Effector CD4-positive, alpha-beta T cell (primary cell): ENCODE data around the gene DIRAS1.
"Not testable (repeated sequence)": the region's sequence is repeated elsewhere in the genome, so short reads cannot be mapped to it uniquely, and the experiment has no call there.

Source experiments
- DNase-seq: peaks from one replicate; pipeline ENCODE4 v3.0.0-alpha.2; 2020

The DIRAS1 gene

DNA sequence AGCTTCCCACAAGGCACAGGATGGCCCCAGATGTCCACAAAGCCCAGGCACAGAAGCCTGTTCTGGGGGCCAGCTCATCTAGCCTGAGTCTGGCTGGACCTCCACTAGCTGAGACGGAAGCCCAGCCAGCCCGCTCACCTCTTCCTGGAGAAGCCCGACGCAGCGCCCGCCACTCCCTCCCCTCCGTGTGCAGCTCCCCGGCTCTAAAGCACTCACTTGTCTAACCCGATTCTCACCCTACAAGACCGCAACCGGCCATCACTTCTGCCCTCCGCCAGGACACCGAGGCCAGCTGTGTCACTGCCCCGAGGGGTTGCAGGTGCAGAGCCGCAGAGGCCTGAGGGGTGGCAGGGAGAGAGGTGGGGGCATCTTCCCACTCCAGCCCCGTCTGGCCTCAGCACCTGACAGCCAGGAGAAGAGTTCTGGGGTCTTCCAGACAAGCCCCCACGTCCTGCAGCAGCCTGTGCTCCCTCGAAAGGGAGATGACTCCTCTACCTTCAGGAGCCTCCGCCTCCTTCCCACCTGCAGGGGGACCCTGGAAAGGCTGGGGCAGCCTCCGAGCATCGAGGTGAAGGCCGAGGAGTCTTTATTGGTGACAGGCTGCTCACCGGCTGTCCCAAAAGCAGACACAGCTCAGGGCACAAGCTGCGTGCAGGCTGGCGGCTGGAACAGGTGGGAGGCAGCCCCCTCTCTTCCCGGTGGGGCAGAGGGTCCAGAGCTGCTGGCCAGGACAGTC is 5.9 kb upstream of the DIRAS1 start:
- DNase-seq, result no peak

GRCh38 chr19:2726160-2726855 is 5.1 kb upstream of the DIRAS1 start:
- no peak for DNase-seq

DNA sequence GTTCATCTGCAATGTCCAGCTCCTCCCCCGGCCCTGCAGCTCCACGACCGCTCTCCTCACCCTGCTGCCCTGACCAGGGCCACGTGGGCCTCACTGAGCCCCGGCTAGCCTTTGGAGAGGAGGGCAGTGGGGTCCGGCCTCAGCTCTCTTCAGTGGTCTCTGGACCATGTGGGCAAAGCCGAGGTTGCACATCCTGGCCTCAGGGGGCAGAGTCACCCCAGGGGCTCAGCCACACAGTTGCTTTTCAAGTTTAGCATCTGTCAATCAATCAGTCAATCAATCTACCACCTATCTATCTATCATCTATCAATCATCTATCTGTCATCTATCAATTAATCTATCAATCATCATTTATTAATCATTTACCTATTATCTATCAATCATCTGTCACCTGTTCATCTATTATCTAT is 3.0 kb upstream of the DIRAS1 start:
- DNase-seq, result no peak

- DNase-seq, result no peak
Observed at GRCh38 chr19:2723747-2724146, 2.6 kb upstream of the DIRAS1 start.

GRCh38 chr19:2723345-2723715 is 2.2 kb upstream of the DIRAS1 start:
- DNase-seq, result no peak

DNA sequence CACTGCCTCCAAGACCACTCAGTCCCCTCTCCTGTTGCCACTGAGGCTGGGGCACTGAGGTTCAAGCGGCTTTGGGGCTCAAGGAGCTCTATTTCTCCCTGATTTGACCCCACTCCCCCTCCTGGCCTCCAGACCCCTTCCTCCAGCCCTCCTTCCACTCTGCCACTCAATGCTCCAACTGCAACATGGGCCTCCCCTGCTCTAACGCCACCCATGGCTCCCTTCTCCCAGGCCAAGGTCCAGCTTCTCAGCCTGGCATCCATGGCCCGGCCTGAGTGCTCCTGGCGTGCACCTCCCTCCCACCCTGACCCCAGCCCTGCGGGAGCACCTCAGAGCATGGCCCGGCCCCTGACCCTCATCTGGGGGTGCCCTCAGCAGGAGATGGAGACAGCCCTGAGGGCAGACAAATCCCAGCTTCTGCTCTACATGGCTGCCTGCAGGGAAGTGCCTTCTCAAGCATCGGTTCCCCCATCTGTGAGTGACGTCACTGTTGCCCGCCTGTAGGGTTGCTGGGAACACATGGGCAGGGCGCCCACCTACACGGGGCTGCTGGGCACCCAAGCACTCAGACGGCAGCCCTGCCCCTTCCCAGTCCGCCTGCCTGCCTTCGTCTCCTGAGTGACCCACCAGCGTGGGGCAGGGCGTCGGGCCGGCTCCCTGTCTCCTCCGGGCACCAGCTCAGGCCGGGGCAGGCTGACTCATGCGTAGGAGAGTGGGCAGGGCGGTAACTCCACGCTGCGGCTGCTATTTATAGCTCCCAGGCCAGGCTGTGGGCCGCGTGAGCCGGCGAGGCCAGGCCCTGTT is 1.6 kb upstream of the DIRAS1 start:
- DNase-seq, result no peak

DNA sequence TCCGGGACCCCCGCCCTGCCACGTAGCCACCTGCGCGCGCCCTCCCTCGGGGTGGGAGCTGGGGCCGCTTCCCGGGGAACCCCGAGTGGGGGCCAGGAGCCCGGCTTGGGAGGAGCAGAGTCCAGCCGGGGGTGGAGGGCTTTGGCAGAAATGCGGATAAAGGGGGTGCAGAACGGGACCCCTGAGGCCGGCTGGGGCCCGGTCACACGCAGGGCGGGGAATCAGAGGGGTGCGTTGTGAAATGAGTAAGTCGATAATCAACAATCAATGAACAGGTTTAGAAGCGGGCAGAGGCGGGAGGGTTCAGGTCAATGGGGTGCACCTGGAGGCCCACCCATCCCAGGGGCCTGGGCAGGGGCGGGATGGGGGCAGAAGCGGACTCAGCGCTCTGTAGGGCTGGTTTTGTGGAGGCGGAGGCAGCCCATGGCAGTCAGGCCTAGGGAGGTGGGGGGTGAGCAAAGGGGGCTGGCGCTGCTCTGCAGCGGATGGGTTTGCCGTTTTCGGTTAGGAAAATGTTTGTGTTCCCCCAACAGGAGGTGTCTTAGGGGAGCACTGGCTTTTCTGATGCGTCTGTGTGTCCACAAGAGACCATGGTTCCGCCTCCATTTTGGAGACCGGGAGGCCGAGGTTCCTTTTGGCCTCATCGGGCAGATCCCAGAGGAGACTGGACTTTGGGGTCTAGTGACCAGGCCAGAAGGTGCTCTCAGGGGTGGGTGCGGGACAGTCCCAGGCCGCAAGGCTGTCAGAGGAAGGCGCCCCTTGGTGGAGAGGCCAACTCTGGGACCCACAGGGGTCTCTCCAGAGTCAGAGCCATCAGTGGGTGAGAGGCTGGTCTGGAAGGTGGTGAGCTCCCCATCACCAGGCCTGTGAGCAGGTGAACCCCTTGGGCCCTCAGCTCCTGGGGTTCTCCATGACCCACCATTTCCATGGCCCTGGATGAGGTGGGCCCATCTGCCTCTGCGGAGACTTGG is 683 bp upstream of the DIRAS1 start:
- DNase-seq, result no peak

- no peak for DNase-seq
Observed at GRCh38 chr19:2719920-2720776, 1.0 kb downstream of the DIRAS1 start.

DNA sequence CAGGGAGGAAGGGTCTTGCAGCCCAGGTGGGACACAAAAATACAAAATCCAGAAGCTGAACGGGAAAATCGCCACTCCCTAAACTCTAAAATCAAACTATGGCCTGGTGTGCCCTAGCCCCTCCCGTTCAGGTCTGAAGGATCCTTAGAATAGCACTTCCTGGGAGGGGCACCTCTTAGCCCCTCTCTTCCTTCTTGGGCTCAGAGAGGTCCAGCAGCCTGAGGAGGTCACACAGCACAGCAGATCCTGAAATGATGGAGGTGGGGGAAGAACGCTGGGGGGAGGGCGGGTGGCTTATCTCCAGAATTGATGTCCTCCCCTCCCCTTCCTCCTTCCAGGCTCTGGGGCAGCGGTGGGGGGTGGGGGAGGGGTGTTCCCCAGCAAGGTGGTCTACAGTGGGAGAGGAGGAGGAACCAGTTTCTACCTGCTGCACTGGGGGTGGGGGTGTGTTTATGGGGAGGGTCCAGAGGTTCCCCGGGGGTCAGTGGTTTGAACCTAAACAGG is 1.9 kb downstream of the DIRAS1 start:
- DNase-seq, result no peak

DNA sequence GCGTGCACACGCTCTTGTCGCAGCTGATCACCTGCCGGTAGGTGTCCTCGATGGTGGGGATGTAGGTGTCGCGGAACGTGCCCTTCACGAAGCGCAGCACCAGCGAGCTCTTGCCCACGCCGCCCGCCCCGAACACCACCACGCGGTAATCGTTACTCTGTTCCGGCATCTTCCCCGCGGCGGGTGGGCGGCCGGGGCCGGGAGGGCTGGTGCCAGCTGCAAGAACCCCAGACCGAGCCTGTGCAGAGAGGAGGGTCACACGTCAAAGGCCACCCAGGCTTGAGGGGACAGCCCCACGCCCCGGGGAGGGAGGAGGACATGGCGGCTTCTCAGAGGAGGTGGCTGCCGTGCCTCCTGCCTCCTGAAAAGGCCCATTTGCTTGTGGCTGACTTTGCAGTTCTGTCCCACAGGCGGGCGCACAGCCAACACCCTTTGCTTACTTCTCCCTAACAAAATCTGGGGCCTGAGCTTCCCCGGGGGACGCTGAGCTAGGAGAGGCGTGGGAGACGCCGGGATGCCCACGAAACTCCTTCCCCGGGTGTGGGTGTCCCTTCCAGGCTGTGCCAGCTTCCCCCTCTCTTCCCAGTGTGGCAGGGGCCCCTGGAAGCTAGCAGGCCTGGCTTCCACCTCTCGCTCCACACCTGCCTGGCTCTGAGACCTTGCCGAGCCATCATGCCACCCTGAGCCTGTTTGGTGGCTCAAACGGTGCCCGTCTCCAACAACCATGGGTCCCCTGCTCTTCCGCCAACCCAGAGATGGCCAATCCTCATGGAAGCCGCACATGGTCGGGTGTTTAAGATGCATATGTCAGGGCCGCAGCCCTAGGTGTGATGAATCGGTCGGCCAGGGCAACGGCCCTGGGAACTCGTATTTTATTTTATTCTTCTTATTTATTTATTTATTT is 3.3 kb downstream of the DIRAS1 start:
- DNase-seq, result no peak

DNA sequence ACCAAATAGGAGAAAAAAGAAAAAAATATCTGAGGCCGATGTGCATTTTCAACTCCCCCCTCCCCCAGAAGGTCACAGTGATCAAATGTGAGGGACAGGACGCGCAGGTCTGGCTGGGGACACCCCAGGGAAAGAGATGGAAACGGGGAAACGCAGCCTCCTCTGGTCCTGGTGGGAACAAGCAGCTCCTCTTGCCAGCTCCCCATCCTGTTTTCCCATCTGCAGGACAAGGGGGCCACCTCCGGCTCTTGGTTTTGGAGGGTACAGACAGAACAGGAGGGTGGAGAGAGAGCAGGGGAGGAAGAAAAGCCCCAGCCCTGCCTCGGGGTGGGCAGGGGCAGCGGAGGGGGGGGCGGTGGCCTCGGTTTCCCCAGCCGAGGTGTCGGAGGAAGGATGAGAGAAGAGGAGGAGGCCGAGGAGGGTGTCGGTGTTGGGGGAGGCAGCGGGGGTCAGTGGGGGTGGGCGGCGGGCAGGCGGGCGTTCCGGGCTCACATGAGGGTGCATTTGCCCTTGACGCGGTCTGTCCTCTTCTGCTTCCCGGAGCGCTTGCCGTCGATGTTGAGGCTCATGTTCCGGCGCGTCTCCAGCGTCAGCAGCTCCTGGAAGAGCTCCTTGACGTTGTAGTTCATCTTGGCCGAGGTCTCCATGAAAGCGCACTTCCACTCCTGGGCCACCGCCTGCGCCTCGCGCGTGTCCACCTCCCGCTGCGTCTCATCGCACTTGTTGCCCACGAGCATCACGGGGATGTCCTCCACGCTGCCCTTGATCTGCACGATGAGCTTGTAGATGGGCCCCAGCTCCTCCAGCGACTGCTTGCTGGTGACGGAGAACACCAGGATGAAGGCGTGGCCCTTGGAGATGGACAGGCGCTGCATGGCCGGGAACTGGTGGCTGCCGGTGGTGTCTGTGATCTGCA is 4.2 kb downstream of the DIRAS1 start:
- no peak for DNase-seq

- DNase-seq, result no peak
Observed at GRCh38 chr19:2716275-2716650, 4.9 kb downstream of the DIRAS1 start.

GRCh38 chr19:2715470-2716274 is 5.5 kb downstream of the DIRAS1 start:
- DNase-seq, result no peak

DNA sequence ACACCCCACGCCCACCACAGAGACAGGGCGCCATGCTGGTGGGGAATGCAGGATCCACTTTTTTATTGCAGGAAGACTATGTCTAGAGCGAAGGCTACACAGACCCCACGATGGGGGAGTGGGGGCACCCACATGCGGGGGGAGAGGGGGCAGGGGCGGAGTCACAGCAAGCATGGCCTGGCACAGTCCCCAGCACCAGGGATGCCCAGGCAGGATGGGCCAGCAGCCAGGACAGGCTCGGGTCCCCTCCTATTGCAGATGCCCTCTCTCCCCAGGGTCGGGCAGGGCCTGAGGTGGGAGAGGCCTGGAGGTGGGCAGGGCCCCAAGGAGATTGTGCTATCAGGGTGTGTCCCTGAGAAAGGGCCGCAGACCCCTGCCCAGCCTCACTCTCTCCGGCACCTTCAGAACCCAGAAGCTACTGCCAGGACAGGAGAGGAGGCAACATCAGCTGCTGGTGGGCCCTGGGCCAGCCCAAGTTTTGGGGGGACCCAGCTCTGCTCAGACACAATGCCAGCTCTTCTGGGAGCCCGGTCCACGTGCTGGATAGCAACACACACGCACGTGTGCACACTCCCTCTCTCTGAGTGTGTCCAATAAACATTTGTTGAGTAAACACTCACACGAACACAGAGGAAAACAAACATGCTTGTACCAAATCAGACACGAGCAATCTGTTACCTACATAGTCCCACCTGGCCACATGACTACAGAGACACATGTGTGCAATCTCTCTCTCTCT is 6.5 kb downstream of the DIRAS1 start:
- no peak for DNase-seq

DNA sequence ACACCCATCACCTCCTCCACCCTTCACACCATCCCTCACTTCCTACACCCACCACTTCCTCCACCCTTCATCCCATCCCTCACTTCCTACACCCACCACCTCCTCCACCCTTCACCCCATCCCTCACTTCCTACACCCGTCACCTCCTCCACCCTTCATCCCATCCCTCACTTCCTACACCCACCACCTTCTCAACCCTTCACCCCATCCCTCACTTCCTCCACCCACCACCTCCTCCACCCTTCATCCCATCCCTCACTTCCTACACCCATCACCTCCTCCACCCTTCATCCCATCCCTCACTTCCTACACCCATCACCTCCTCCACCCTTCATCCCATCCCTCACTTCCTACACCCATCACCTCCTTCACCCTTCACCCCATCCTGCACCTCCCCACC is 7.1 kb downstream of the DIRAS1 start:
- DNase-seq, result not testable (repeated sequence)

- DNase-seq, result not testable (repeated sequence)
Observed at GRCh38 chr19:2713170-2713569, 8.0 kb downstream of the DIRAS1 start.

DNA sequence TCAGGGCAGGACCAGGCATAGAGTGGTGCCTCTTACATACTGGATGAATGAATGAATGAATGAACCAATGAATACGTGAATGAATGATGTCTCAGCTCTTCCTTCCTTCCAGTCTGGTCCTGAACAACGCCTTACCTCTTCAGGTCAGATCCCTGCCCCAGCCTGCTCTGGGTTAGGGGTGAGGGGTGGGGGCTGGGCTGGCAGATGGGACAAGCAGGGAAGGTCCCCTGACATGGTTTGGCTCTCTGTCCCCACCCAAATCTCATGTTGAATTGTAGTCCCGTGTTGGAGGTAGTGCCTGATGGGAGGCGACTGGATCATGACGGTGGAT is 9.3 kb downstream of the DIRAS1 start:
- DNase-seq, result no peak
